Ramos (cell line): ENCODE data around the gene SLC9B1.
"Not testable (repeated sequence)": the region's sequence is repeated elsewhere in the genome, so short reads cannot be mapped to it uniquely, and the experiment has no call there.

Experiments
- in situ Hi-C: fragments of 300-500 bp; cut with MboI; formaldehyde crosslinking; loops from one replicate; pipeline ENCODE4 v1.14.3; 2022; ENCODE audit warnings: low sequenced_read_pairs; ENCODE audit not compliant: unreplicated experiment

The SLC9B1 gene

DNA sequence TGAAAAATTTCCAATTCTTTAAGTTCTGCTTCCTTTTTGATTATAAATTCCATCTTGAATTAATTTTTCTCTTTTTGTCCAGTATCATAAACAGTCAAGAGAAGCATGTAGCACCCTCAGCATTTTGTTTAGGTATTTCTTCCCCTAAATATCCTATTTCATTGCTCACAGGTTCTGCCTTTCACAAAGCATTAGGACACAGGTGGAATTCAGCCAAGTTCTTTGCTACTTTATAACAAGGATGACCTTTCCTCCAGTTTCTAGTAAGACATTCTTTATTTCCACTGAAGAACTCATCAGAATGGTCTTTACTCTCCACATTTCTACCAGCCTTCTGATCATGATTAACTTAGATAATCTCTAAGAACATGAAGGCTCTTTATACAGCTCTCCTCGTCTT lies 7.4 kb downstream of the SLC9B1 start:
- in situ Hi-C loops = no loop called here

DNA sequence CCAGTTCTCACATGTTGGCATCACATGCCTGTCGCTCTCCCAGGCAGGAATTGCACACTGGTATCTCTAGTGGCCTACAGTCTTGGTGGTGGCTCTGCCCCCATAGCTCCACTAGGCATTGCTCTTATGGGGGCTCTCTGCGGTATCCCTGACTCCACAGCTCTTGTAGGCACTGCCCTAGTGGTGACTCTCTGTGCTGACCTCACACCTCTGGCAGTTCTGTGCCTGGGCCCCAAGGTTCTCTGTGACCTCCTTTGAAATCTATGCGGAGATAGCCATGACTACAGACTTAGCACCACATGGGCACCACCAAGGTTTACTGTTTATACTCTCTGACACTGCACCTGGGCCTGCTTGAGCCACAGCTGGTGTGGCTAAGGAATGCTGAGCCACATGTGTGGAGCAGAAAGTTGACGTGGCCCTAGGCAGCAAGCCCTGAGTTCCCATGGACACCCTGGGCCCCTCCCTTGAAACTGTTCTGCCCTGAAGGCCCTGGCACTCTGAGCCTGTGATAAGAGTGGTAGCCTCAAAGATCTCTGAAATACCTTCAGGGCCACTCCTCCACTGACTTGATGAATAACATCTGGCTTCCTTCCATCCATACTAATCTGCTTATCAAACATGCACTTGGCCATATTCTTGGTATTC lies 8.0 kb downstream of the SLC9B1 start:
- in situ Hi-C loops = no loop called here

DNA sequence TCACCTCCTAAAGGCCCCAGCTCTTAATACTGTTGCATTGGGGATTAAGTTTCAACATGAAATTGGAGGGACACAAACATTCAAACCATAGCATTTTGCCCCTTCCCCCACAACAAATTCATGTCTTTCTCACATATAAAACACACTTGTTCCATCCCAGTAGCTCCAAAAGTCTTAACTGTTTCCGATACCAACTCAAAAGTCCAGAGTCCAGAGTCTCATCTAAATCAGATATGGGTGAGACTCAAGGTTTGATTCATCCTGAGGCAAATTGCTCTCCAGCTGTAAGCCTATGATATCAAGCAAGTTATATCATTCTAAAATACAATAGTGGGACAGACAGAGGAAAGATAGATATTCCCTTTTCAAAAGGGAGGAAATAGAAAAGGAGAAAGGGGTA lies 8.7 kb downstream of the SLC9B1 start:
- in situ Hi-C loops = no loop called here

DNA sequence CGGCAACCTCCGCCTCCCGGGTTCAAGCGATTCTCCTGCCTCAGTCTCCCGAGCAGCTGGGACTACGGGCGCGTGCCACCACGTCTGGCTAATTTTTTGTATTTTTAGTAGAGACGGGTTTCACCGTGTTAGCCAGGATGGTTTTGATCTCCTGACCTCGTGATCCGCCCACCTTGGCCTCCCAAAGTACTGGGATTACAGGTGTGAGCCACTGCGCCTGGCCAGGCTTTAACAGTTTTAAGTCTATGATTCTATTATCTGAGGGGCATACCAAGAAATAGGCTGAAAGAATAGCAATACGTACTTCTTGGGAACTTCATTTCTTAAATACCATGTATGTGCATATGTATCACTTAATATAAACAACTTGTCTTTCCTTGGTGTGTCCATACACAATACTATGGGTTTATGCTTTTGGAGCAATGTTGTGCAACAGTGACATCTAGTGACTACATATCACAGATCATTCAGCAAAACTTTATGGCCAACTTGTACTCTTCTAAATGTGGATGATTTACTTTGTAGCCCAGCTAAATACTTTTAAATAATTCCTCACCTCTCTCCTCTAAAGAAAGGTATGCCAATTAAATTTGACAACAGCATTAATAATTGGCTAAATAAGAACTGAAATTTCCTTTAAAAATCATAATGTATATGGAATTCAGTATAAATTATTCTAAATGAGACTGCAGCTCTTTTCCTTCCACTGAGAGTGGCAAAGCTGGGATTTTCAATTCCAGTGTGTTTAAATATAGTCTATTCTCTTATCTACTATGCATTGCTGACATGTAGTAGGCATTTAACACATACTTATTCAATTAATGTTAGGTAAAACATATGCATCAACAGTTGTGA lies 10.4 kb downstream of the SLC9B1 start:
- in situ Hi-C loops = loop anchor here (5.0 to 10.0 kb wide), 2 partner anchors 387 to 574 kb away; no protein-coding TSS in a partner anchor

DNA sequence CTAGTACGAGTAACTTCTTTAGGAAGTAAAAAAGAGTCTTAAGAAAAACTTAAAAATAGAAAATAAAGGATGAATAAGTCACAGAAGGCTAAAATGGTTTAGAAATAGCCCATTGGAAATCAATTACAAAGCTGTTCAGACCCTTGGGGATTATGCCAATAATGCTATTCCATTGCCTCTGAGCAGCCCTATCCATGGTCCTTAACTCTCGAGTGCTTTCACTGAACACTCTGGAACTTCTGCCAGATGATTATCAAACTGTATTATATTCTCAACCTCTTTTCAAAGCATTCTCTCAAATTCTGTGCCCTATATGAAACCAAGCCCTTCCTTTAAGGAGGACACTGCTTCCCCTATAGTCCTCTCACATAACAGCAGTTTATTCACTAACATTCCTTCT lies 17.0 kb downstream of the SLC9B1 start:
- in situ Hi-C loops = loop anchor here (10.0 kb wide), 1 partner anchor 568 kb away; no protein-coding TSS in a partner anchor

DNA sequence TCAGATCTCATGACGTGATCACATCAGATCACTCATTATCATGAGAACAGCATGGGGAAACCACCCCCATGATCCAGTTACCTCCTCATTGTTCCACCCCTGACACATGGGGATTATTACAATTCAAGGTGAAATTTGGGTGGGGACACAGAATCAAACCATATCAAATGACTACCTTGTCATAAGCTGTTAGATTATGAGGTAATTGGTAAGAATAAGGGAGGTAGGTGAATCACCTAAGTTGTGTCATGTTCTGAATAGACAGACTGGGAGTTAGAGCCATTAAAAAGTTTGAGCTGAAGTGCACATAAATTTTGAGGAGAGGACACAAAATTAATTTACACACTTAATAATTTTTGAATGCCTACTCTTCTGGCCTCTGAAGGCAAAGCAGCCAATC lies 24.7 kb downstream of the SLC9B1 start:
- in situ Hi-C loops = no loop called here

DNA sequence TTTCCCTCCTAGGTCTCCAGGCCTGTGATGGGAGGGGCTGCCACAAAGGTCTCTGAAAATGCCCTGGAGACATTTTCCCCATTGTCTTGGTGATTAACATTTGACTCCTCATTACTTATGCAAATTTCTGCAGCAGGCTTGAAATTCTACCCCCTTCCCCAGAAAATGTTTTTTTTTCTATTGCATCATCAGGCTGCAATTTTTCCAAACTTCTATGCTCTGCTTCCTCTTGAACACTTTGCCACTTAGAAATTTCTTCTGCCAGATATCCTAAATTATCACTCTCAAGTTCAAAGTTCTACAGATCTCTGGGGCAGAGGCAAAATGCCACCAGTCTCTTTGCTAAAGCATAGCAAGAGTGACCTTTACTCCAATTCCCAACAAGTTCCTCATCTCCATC lies 25.5 kb downstream of the SLC9B1 start:
- in situ Hi-C loops = not testable (repeated sequence)

DNA sequence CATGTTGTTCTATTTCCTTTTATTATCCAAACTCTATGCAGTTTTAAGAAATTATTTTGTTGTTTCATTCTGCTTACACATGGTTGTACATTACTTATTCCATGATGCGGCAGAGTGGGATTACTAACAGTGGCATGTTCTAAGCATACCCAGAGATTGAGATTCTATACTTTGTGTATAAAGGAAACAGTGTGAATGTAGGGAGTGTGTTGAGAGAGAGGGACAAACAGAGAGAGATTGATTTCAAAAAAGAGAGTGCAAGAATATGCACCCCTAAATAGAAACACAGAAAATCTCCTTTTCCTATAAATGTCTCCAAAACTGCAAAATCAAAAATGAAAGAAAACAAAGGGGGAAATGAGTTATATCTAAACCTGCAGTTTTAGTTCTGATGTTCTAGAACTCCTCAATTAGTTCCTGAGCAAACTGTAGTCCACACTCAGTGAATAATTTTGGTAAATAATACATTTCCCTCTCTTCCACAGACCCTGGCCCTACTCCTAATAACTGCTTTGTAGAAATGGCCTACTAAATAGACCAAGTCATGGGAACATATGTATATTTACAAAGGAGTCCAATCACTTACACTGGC lies 31.0 kb downstream of the SLC9B1 start:
- in situ Hi-C loops = no loop called here

DNA sequence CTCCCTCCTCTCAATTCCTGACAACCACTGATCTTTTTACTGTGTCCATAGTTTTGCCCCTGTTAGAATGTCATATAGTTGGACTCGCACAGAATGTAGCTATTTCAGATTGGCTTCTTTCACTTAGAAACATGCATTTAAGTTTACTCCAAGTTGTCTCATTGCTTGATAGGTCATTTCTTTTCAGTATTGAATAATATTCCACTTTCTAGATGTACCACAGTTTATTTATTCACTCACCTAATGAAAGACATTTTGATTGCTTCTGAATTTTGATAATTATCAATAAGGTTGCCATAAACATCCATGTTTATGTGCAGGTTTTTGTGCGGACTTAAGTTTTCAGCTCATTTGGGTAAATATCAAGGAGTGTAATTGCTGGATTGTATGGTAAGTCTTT lies 38.5 kb downstream of the SLC9B1 start:
- in situ Hi-C loops = no loop called here

DNA sequence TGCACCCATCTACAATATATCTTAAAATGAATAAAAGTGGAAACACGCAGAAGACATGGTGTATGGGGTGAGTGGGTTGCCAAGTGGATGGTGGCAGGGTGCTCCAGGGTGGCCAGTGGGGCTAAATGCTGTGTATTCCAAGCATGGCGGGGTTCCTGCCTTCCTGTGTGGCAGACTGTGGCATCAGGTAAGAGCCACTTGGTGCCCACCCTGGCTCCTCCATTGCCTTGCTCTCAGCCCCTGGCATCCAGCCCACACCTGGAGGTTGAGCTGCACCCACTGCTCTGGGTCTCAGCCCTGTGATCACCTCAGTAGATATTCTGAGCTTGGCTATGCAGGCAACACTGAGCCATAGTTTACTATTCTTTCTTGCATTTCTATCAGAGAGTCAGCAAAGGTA lies 57.7 kb downstream of the SLC9B1 start:
- in situ Hi-C loops = not testable (repeated sequence)

DNA sequence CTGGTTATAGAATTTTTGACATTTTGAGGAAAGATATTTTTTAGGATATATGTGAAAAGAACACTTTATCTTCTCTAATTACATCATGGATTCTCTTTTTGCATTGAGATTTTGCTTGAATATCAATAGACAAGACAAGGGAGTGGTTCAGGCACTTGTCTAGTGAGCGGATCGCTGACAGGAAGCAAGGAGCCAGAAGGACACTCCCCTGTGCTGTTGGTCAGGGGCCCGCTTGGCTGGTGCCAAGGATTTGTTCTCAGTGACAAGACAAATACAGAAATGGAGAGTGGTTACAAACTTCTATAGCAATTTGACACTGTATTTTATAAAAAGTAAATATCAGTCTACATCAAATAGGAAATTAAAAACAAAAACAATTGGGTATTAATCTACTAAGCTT lies 60.0 kb downstream of the SLC9B1 start:
- in situ Hi-C loops = no loop called here

DNA sequence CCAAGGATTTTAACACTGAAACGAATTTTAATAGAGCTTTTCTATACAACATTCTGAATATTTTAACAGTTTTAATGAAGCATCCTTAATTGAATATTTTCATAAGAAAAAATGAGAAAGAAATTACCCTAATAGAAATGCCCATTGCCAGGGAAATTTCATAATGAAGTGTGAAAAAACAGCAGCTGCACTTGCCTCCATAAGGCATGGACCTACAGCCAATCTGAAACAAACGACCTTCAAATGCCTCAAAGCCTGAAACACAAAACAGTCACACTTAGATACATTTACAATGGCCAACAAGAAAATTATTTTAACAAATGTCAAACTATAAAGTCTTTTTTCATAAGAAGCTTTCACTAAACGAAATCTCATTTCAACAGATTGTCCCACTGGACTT lies 74.4 kb downstream of the SLC9B1 start:
- in situ Hi-C loops = no loop called here

DNA sequence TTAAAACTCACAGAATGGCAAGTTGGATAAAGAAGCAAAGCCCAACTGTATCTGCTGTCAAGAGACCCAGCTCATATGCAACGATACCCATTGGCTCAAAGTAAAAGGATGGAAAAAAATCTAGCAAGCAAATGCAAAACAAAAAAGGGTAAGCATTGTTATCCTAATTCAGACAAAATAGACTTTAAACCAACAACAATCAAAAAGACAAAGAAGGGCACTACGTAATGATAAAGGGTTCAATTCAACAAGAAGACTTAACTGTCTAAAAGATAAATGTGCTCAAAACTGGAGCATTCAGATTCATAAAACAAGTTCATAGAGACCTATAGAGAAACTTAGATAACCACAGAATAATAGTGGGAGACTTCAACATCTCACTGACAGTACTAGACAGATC lies 81.4 kb downstream of the SLC9B1 start:
- in situ Hi-C loops = not testable (repeated sequence)

DNA sequence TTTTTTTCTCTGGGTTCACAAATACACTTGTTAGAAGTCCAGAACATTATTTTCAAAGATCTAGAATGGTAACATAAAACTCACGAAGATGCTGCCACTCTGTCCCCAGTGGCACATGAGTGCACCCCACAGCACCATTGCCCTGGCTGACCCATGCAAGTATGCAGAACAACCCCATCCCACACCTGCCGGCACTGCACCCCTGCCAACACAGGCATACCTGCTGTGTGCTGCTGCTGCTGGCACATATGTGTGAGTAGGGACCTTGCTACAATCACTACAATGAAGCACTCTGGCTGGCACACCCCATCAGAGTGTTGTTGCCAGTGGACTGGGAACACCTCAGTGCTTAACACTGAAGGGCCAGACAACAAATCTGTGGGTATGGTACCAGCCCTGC lies 83.8 kb downstream of the SLC9B1 start:
- in situ Hi-C loops = no loop called here

DNA sequence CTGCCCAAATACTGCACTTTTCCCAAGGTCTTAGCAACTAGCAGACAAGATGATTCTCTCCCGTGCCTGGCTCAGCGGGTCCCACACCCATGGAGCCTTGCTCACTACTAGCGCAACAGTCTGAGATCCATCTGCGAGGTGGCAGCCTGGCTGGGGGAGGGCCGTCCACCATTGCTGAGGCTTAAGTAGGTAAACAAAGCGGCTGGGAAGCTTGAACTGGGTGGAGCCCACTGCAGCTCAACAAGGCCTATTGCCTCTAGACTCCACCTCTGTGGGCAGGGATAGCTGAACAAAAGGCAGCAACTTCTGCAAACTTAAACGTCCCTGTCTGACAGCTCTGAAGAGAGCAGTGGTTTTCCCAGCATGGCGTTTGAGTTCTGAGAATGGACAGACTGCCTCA lies 99.8 kb downstream of the SLC9B1 start:
- in situ Hi-C loops = not testable (repeated sequence)

DNA sequence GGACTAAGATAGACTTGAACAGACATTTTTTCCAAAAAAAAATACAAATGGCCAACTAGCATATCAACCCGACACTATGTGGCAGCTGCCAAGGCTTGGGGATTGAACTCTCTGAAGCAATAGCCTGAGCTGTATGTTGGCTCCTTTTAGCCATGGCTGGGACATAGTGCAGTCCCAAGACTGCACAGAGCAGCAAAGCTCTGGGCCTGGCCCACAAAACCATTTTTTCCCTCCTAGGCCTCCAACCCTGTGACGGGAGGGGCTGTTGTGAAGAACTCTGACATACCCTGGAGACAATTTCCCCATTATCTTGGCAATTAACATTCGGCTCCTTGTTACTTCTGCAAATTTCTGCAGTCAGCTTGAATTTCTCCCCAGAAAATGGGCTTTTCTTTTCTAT lies 100.6 kb downstream of the SLC9B1 start:
- in situ Hi-C loops = no loop called here

DNA sequence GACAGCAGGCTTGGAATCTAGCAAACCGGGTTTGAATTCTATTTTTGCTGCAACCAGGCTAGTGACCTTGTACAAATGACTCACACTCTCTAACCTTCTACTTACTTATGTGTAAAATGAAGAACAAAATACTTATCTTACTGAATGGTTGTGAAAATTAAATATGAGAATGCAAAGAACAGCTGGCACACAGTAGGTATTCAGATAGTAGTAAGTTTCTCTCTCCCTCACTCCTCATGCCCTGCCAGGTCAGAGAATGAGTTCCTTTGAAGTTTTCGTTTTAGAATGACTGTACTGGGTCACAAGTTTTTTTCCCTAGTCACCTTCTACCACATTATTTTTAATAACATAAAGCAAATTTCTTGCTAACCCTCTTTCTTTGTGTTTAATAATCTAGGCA lies 117.7 kb downstream of the SLC9B1 start:
- in situ Hi-C loops = no loop called here

DNA sequence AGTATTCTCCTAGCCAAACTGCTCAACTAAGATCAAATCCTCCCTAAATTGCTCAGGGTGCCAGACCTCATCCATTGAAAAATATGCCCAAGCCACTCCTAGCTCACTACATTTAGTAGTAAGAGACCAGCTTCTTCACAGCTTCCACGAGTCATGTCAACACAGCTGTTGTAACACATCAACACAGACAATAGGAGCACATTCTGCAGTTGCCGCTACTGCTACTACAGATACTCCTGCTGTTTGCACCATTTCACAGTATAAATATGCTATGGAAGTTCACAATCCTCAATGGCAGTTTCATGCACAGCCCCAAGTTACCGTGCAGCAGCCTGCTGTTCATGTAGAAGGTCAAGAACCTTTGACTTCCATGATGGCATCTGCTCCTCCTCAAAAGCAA lies 121.9 kb downstream of the SLC9B1 start:
- in situ Hi-C loops = not testable (repeated sequence)

DNA sequence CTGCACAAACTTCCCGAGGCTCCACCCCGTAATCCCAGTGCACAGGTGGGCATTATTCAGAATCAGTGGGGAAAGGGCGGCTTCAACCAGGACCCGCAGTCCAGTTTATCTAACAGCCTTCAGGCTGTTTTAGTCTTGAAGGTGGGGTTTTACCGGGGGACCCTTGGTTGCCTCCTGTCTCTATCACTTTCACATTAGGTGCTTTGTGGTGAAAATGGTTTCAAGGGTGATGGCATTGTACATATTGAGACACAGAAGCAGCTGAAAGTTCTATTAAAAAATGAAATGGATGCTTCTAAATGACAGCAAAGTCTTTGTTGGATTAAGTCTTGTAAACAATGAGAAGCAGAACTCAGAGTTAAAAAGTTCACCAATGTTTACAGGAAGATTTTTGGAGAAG lies 123.0 kb downstream of the SLC9B1 start:
- in situ Hi-C loops = not testable (repeated sequence)

DNA sequence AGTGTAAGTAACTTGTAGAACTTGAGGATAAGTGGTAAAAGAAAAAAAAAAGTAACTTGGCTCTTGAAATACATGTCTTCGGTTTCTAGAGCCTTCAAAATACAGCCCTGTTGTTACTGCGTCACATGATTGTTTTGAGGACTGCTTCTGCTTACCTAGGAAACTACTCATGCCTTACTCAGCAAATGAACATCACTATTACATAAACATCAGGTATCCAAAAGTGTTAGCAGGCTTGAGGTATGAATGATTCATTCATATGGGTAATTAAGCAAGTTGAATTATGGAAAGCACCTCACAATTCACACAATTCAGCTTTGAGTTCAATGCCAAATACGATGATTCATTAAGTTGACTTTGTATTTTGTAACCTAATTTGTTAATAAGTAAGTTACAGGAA lies 129.6 kb downstream of the SLC9B1 start:
- in situ Hi-C loops = not testable (repeated sequence)

DNA sequence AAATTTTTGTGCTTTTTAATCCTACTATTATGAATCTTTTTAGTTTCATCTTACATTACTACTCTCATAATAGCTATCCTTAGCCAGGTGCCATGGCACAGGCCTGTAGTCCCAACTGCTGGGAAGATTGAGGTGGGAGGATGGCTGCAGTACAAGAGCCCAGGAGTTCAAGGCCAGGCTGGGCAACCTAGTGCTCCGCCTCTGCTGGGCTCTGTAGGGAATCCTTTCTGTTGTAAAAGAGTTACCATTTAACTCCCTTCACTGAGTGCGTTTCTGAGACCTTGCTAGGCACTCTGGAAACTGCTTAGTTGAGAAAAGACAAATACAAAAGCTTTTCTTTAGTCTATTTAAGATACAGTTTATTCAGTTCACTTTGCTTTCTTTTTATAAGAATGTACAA lies 130.9 kb downstream of the SLC9B1 start:
- in situ Hi-C loops = not testable (repeated sequence)
